OCI-LY7 (cell line): ENCODE results near the gene PRPSAP2. TPM values are rescaled to one million over a fixed set of nuclear protein-coding genes. Genes with fewer than 3 reads are reported as not detected.

Source experiments
- BruUV-seq: library from RNA; stranded (reverse); fragments of 400-500 nt; replicated peaks from 2 replicates; lab custom pipeline; 2021; lab: Mats Ljungman, UMichigan
- CTCF ChIA-PET: fragments of 300-600 bp; sonication (Branson Sonifier 250); formaldehyde crosslinking; loops from one replicate; lab custom pipeline; 2022; ENCODE audit warnings: antibody characterized with exemption; ENCODE audit not compliant: unreplicated experiment; lab: Charles Lee
- POLR2A ChIA-PET: fragments of 300-600 bp; sonication (Branson Sonifier 250); formaldehyde crosslinking; loops from one replicate; lab custom pipeline; 2022; ENCODE audit warnings: antibody characterized with exemption; lab: Charles Lee
- DNase-seq: peaks from one replicate; pipeline ENCODE4 v3.0.0-alpha.2; 2015; ENCODE audit warnings: low spot score
- H2AFZ ChIP-seq: fragments of 200-600 bp; sonication (generic), shearing (Covaris generic); 2 replicates; pipeline ENCODE4 v1.6.1; 2014; ENCODE audit warnings: mild to moderate bottlenecking, antibody characterized with exemption, low read length, moderate library complexity
- H3K27ac ChIP-seq: fragments of 200-600 bp; sonication (generic); 2 replicates; pipeline ENCODE4 v1.5.1; 2014; ENCODE audit warnings: mixed run types, low read depth, mild to moderate bottlenecking, moderate library complexity, low read length, inconsistent platforms; ENCODE audit not compliant: poor library complexity, severe bottlenecking
- H3K36me3 ChIP-seq: fragments of 200-600 bp; sonication (generic); 2 replicates; pipeline ENCODE4 v1.6.1; 2014; ENCODE audit warnings: mild to moderate bottlenecking, antibody characterized with exemption, low read length, moderate library complexity, mixed read lengths; ENCODE audit not compliant: insufficient read depth
- H3K4me1 ChIP-seq: fragments of 200-600 bp; sonication (generic); 2 replicates; pipeline ENCODE4 v1.5.1; 2014; ENCODE audit warnings: mild to moderate bottlenecking, low read length; ENCODE audit not compliant: insufficient read depth, poor library complexity, severe bottlenecking
- H3K4me2 ChIP-seq: fragments of 200-600 bp; sonication (generic); 2 replicates; pipeline ENCODE4 v1.6.1; 2014; ENCODE audit warnings: mild to moderate bottlenecking, low read length
- H3K4me3 ChIP-seq: fragments of 200-600 bp; sonication (generic); 2 replicates; pipeline ENCODE4 v1.5.1; 2014; ENCODE audit warnings: mild to moderate bottlenecking, low read depth, low read length; ENCODE audit not compliant: poor library complexity, severe bottlenecking
- H3K79me2 ChIP-seq: fragments of 200-600 bp; sonication (generic); 2 replicates; pipeline ENCODE4 v1.6.1; 2016; ENCODE audit warnings: low read depth, mild to moderate bottlenecking, low read length, moderate library complexity, mixed read lengths; ENCODE audit not compliant: insufficient read depth
- H3K9me2 ChIP-seq: fragments of 200-600 bp; sonication (generic); 2 replicates; pipeline ENCODE4 v1.6.1; 2016; ENCODE audit warnings: mild to moderate bottlenecking, low read length, mixed read lengths; ENCODE audit not compliant: insufficient read depth
- H3K9me3 ChIP-seq: fragments of 200-600 bp; sonication (generic); 2 replicates; pipeline ENCODE4 v1.6.1; 2014; ENCODE audit warnings: mild to moderate bottlenecking, mixed run types, low read length, mixed read lengths
- H4K20me1 ChIP-seq: fragments of 200-600 bp; sonication (generic); 2 replicates; pipeline ENCODE4 v1.6.1; 2014; ENCODE audit warnings: mild to moderate bottlenecking, antibody characterized with exemption, low read length, moderate library complexity, mixed read lengths; ENCODE audit not compliant: insufficient read depth
- EZH2phosphoT487 ChIP-seq: fragments of 200-600 bp; sonication (generic); IDR thresholded peaks from 2 replicates; pipeline ENCODE4 v1.6.1; 2018; ENCODE audit warnings: low read depth, borderline replicate concordance, mild to moderate bottlenecking, mixed run types, antibody characterized with exemption, low read length, moderate library complexity, mixed read lengths
- intact Hi-C: fragments of 100-400 bp; cut with micrococcal nuclease; formaldehyde crosslinking; loops from one replicate; pipeline ENCODE4 v1.10.0; 2022; ENCODE audit not compliant: unreplicated experiment
- total RNA-seq, 2 experiments: library from RNA; depleted of rRNA in 1 of 2; stranded (reverse); fragments of >200 nt in 1 of 2; shearing (Covaris generic) in 1 of 2; gene quantifications; 2 replicates each; pipeline ENCODE4 v1.2.3, GENCODE V29; 2014 to 2022
- TF ChIP-seq, protein P1 (sequence below): fragments of 200-600 bp; sonication (generic); conservative IDR thresholded peaks from 2 replicates; pipeline ENCODE4 v1.5.1; 2014; ENCODE audit warnings: mild to moderate bottlenecking, antibody characterized with exemption, low read length, moderate library complexity, mixed read lengths

PRPSAP2 gene
- total RNA-seq, 2 experiments from 2014 or later, result 59.3 to 90.2 TPM

GRCh38 chr17:18951941-18952842 is 94.3 kb downstream of the PRPSAP2 start, which contains the start of gene SLC5A10:
Gene SLC5A10, plus strand, starts transcription at chr17:18952165. Its CDS starts 41 bp downstream, at chr17:18952206.
- TF ChIP-seq, protein P1, sequence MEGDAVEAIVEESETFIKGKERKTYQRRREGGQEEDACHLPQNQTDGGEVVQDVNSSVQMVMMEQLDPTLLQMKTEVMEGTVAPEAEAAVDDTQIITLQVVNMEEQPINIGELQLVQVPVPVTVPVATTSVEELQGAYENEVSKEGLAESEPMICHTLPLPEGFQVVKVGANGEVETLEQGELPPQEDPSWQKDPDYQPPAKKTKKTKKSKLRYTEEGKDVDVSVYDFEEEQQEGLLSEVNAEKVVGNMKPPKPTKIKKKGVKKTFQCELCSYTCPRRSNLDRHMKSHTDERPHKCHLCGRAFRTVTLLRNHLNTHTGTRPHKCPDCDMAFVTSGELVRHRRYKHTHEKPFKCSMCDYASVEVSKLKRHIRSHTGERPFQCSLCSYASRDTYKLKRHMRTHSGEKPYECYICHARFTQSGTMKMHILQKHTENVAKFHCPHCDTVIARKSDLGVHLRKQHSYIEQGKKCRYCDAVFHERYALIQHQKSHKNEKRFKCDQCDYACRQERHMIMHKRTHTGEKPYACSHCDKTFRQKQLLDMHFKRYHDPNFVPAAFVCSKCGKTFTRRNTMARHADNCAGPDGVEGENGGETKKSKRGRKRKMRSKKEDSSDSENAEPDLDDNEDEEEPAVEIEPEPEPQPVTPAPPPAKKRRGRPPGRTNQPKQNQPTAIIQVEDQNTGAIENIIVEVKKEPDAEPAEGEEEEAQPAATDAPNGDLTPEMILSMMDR, result peak; percentile 26; the same call in 1 of the 2 replicates
- TF ChIP-seq EZH2phosphoT487, result no peak
- Histone ChIP-seq H3K9me3 (no peaks in the 10 kb centered on the region), H3K4me2 (no peak within 1 kb of the TSS), H3K79me2 (no peaks in the 10 kb centered on the region), H2AFZ (no peak within 1 kb of the TSS), H3K9me2 (no peaks in the 10 kb centered on the region), H3K4me3 (no peak within 1 kb of the TSS), H3K4me1 (no peaks in the 10 kb centered on the region), H3K27ac (no peak within 1 kb of the TSS), H4K20me1 (no peaks in the 10 kb centered on the region), H3K36me3 (no peaks in the 10 kb centered on the region)
- POLR2A ChIA-PET, result no interaction called here
- CTCF ChIA-PET, result no interaction called here
- BruUV-seq, result no TSS peak
- intact Hi-C loops, result no loop called here
- no peak for DNase-seq

GRCh38 chr17:18953231-18953728 is 95.3 kb downstream of the PRPSAP2 start:
- no peaks in the 10 kb centered on the region for H3K9me3 ChIP-seq
- H3K9me2 ChIP-seq, result no peaks in the 10 kb centered on the region
- CTCF ChIA-PET, result no interaction called here
- no peak overlapping the region for H3K4me2 ChIP-seq
- H2AFZ ChIP-seq, result no peak overlapping the region
- no peaks in the 10 kb centered on the region for H3K36me3 ChIP-seq
- TF ChIP-seq, protein P1, result no peak
- no peak for TF ChIP-seq EZH2phosphoT487
- H3K79me2 ChIP-seq, result no peaks in the 10 kb centered on the region
- H3K4me3 ChIP-seq, result no peak overlapping the region
- no TSS peak for BruUV-seq
- no peaks in the 10 kb centered on the region for H4K20me1 ChIP-seq
- DNase-seq, result no peak
- intact Hi-C loops, result no loop called here
- H3K4me1 ChIP-seq, result no peaks in the 10 kb centered on the region
- POLR2A ChIA-PET, result no interaction called here
- H3K27ac ChIP-seq, result no peak overlapping the region

DNA sequence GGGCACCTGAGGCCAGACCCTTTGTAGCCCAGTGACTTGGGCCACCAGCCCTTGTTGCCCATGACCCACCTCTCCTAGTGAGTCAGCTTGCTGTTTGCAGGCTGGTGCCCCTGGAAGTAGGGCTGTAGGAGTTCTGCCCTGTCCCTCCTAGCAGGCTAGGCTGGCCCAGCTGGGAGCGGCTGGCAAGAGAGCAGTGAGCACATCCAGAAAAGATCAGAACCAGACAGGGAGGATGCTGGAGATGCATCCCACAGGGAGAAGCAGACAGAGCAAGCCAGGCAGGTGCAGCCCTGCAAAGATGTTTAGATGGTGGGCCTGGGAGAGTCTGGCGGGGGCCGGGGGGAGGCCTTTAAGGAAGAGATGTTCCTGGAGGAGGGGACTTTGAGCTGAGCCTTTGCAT is 96.4 kb downstream of the PRPSAP2 start:
- ChIA-PET POLR2A (interaction anchor here (0.7 to 1.5 kb wide), 2 partner anchors 16 to 18 kb away, joined by 3 to 4 read pairs; no protein-coding TSS in a partner anchor), CTCF (no interaction called here)
- Histone ChIP-seq H3K4me3 (no peak overlapping the region), H3K9me3 (no peaks in the 10 kb centered on the region), H3K4me2 (no peak overlapping the region), H4K20me1 (no peaks in the 10 kb centered on the region), H2AFZ (no peak overlapping the region), H3K27ac (no peak overlapping the region), H3K9me2 (no peaks in the 10 kb centered on the region), H3K79me2 (no peaks in the 10 kb centered on the region), H3K4me1 (no peaks in the 10 kb centered on the region), H3K36me3 (no peaks in the 10 kb centered on the region)
- TF ChIP-seq, protein P1, result no peak
- no peak for TF ChIP-seq EZH2phosphoT487
- no peak for DNase-seq
- no TSS peak for BruUV-seq
- intact Hi-C loops, result no loop called here
